ENCODE data around the gene PGBD4.
"Not testable (repeated sequence)": the region's sequence is repeated elsewhere in the genome, so short reads cannot be mapped to it uniquely, and the experiment has no call there.

PGBD4 gene

DNA sequence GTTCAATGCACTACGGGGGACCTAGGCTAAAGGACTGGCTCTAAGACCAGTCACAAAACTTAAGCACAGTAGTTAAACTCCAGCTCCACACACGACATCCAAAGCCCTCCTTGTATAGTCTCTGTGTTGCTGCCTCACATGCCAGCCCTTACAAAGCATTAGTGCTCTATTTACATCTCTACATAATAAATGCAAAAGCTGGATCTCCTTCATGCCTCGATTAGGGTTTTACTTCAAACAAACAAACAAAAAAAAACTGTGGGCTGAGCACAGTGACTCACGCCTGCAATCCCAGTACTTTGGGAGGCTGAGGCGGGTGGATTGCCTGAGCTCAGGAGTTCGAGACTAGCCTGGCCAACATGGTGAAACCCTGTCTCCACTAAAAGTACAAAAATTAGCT lies 9.6 kb downstream of the PGBD4 start:
- DNase-seq = no peak

DNA sequence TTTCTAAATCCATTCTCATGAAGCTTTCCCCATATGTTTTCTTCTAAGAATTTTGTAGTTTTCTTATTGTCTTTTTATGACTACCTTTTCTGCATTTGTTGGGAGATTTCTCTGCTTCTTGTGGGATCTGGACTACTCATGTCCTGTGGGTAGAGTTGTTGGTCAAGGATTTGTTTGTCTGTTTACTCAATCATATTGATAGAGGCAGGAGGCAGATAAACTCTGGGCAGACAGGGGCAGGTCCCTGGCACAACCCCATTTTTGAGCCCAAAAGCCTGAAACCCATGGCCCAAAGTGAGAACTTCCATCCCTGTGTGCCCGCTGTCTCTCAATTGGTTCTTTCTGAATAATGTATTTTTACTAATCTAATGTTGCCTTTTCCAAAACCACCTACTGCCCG lies 12.3 kb downstream of the PGBD4 start:
- DNase-seq = no peak

DNA sequence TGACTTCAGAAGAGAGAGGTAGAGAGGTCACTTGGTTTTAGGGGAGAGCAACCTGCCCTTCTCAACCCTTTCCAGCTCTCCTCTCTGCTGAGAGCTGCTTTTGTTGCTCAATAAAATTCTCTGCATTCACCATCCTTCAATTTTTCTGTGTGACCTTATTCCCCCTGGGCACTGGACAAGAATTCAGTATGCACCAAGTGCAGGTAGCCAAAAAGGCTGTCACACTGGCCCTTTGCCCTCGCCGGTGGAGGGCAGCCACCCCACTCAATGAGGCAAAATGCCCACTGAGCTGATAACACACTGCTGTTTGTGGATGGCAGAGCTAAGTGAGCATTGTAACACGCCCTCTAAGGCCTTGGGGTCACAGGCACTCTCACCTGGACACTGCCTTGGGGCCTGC lies 12.9 kb downstream of the PGBD4 start:
- no peak for DNase-seq

DNA sequence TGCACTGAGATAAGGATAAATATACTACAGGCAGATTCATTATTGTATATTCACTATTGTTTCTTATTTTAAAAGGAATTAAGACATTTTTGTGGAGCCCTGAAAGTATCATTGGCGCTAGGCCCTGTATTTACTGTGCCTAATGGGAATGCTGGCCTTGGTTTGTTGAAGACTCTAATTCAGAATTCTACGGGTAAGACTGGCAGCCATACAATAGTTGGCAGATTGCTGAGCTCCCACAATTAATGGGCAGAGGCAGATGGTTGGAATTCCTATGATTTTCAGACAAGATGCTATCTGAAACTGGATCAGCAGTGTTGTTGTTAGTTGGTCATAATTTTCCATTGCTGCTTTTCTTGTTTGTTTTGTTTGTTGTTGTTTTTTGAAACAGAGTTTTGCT lies 14.7 kb downstream of the PGBD4 start:
- no peak for DNase-seq

DNA sequence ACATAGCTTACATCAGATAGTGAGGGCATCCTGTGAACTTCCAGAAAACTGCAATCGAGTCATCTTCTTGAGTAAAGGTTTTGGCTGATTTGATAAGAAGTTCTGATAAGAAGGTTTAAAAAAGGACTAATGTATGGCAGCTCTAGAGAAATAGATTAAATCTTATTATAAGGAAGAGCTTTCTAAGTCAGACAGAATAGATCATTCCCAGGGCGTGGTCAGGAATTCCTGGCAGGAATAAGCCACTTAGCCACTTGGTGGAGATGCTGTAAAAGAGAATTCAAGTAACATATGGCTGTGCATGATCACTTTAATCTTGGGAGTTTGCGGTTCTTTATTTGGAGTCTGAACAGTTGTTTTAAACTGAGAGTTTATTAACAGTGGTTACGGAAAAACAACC lies 17.4 kb downstream of the PGBD4 start:
- no peak for DNase-seq

DNA sequence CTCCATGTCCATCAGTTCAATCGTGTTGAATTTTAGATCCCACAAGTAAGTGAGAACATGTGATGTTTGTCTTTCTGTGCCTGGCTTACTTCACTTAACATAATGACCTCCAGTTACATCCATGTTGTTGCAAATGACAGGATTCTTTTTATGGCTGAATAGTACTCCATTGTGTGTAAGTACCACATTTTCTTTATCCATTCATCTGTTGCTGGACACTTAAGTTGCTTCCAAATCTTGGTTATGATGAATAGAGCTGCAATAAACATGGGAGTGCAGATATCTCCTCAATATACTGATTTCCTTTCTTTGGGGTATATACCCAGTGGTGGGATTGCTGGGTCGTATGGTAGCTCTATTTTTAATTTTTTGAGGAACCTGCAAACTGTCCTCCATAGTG lies 18.5 kb downstream of the PGBD4 start:
- DNase-seq = not testable (repeated sequence)

DNA sequence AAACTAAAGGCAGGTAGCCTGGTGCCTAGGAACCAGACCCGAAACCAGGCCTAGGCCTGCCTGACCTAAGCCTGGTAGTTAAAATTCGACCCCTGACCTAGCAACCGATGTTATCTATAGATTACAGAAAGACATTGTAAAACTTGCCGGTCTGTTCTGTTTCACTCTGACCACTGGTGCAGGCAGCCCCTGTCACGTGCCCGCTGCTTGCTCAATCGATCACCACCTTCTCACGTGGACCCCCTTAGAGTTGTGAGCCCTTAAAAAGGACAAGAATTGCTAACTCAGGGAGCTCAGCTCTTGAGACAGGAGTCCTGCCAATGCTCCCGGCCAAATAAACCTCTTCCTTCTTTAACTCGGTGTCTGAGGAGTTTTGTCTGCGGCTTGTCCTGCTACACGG lies 19.9 kb downstream of the PGBD4 start:
- not testable (repeated sequence) for DNase-seq

DNA sequence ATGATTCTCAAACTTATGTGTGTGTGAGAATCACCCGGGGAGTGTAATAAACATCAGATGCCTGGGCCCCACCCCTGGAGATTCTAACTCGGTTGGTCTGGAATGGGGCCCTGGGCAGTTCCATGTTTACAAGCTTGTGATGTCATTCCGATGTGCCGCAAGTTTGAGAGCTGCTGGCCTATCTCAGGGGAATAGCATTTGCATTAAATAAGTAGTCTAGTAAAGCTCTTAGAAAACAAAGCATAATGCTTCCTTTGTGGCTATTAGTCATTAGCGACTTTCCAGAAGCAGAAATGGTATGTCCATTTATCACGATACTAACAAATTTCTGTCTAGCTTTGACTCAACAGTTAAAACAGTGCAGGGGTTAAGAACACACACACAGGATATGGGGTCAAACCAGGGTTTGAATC lies 20.9 kb downstream of the PGBD4 start:
- no peak for DNase-seq

DNA sequence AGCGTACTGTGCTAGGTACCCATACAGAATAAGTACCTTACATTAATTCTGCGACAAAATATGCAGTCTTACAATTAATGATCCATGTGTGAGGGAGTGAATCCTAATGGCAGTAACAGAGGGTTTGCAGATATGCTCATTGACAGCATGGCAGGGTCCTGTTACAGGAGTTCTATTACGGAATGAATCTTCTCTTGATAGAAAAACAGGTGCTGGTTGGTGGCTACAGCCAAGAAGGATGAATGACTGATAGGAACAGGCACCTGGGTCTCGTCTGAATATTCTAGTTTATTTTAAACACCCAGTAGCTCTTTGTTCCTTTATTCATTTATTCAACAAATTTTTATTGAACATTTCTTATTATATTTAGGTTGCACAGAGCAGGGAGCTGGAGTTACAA lies 22.8 kb downstream of the PGBD4 start:
- no peak for DNase-seq

DNA sequence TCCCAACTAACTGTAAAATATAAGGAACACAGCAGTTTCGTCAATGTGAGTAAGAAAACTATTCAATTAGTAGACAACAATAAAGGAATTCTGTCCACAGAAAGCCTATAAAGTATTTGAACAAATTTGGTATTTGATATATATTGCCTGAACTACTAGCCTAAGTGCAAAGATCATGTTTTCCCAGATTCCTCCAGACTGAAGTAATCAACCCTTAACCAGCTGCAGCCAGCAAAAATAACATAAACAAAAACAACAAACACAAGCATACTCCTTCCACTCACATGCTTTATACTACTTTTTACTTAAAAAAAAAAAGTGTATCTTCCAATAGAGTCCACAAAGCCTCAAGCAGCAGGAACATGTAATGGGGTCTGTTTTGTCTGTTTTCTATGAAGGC lies 24.1 kb downstream of the PGBD4 start:
- no peak for DNase-seq

DNA sequence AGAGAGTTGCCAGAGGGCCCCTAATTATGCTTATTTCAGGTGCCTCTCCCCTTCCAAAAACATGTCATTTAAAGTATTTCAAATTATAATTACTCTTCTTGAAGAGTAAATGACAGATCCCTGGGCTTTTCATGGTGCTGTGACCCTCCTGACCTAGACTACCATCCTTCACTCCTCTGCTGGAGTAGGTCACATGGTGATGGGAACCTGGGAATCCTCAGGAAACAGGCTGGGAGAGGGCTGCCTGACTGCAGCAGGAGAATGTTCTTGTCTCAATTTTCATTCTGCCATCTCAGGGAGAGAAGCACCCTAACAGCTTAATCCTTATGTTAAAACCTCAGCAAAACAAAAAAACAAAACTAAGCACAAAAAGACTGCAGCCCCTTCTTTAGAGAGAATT lies 24.6 kb downstream of the PGBD4 start:
- DNase-seq = no peak

DNA sequence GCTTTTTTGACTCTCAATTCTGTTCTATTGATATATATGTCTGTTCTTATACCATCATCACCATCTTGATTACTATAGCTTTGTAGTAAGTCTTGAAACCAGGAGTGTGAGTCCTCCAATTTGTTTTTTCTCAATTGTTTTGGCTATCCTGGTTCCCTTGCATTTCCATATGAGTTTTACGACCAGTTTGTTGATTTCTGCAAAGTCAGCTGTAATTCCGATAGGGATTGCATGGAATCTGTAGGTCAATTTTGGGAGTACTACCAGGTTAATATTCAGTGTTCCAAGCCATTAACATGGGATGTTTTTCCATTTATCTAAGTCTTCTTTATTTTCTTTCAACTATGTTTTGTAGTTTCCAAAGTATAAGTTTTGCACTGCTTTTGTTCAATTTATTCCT lies 27.0 kb downstream of the PGBD4 start:
- DNase-seq = no peak

DNA sequence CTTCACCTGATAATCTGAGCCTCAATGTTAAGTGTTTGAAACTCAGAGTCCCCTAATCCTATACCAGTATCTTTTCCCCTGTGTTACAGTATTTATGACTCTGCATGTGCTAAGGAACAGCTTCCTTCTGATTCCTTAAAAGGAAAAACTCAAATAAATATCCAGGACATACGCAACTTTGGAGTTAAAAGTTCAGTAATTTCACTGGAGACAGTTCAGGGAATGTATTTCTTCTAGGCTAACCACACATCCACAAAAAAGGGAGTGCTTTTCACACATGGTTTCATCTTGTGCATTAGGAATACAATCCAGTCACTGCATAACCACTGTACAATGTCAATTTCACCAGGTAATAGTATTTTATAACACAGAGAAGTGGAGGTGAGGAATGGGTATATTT lies 31.0 kb downstream of the PGBD4 start:
- no peak for DNase-seq

DNA sequence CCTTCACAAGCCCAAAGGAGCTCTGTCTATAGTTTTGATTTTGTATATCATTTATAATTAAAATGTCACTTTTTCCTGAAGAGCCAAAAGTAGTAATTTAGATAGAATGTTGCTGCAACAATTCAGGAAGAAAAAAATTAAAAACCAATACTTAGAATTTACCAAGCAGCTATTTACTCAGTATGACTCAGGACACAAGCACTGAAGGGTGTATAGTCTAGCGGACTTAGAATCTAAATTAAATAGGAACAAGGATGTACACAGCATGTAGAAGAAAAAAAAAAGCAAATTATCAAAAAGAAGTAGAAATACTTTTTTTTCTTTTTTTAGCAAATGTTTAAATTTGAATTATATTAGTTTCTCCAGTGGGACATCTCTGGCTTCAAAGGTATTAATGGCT lies 31.6 kb downstream of the PGBD4 start:
- DNase-seq = no peak

DNA sequence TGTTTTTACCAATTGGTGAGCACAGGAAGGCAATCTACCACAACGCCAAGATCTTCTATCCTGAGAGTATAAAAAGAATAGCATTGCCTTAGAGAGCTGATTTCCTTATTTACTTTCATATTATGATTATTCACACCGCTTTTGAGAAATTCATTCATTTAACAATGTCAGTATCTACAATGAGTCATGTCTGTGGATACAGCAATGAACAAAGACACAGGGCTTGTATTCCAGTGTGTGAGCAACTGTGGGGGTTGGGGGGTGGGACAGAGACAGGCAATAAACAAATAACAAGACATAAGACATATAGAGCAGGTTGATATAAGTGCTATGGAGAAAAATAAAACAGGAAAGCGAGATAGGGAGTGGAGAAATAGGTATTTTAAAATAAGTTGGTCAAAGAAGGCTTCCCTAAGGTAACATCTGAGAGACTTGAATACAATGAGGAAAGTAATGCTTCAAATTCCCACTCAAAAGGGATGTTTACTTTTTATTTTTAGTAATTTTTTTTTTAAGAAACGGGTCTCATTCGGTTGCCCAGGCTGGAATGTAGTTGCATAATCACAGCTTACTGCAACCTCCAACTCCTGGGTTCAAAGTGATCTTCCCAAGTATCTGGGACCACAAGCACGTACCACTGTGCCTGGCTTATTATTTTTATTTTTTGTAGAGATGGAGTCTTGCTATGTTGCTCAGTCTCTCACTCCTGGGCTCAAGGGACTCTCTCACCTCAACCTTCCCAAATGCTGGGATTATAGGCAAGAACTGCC lies 45.7 kb downstream of the PGBD4 start:
- DNase-seq = no peak

DNA sequence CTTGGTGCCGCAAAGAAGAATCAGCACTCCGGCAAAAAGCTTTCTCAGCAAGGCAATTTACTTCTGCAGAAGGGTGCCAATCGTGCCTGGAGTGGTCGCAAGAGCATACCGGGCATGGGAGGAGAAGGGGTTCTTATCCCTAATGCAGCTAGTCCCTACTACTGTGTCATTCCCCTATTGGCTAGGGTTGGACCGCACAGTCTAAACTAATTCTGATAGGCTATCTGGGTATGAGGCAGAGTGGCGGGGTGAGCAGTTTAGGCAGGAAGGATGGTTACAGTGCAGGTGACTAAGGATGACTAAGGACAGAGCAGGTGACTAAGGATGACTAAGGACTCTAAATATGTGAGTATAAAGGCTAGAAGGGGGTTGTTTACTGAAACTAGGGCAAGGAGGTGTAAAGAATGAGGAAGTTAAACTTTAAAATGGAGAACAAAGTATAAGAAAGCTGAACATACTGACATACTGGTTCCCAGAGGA lies 52.9 kb downstream of the PGBD4 start:
- DNase-seq = peak in 5 of 56 donors; percentile 2 to 19 (median 5)

DNA sequence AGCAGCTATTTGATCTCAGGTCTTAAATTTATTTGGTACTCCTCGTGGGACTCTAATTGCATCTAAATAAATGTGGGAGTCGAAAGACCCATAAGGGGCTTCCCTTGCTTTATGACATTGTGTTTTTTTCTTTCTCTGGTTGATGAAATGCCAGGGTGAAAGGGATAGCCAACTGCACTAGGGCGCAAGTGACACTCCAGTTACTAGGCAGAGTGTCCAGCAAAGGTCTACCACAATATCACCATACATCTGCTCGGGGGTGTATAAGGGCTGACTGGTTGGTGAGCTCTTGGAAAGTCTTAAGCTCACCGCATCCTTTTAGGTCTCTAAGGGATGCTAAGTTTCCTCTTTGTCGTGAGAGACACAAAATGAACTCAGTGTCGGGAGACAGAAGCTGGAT lies 54.0 kb downstream of the PGBD4 start:
- DNase-seq = no peak

All from nucleus accumbens (tissue), 56 donors.